Sigmoid colon (tissue), 4 donors: ENCODE data around the gene TRIM8.
A peak's percentile ranks its signal among the peaks of the same experiment; 100 is the strongest.

Experiments
- CTCF ChIP-seq, 4 experiments: fragments of 450-650 bp in 3 of 4; fragments of 200-600 bp in 1 of 4; IDR thresholded peaks; one replicate each; pipeline ENCODE4 v1.5.1; 2016 to 2019; ENCODE audit warnings: antibody characterized with exemption in 4 of 4, mild to moderate bottlenecking in 3 of 4, moderate library complexity in 2 of 4
- EP300 ChIP-seq, 4 donors: sonication (generic); formaldehyde crosslinking; IDR thresholded peaks; one replicate each; pipeline ENCODE4 v1.6.1; 2017; ENCODE audit warnings: antibody characterized with exemption in 4 of 4
- POLR2A ChIP-seq, 2 donors: fragments of 450-650 bp; IDR thresholded peaks; one replicate each; pipeline ENCODE4 v1.6.1; 2016; ENCODE audit warnings: antibody characterized with exemption in 2 of 2, mild to moderate bottlenecking in 2 of 2, moderate library complexity in 2 of 2

DNA sequence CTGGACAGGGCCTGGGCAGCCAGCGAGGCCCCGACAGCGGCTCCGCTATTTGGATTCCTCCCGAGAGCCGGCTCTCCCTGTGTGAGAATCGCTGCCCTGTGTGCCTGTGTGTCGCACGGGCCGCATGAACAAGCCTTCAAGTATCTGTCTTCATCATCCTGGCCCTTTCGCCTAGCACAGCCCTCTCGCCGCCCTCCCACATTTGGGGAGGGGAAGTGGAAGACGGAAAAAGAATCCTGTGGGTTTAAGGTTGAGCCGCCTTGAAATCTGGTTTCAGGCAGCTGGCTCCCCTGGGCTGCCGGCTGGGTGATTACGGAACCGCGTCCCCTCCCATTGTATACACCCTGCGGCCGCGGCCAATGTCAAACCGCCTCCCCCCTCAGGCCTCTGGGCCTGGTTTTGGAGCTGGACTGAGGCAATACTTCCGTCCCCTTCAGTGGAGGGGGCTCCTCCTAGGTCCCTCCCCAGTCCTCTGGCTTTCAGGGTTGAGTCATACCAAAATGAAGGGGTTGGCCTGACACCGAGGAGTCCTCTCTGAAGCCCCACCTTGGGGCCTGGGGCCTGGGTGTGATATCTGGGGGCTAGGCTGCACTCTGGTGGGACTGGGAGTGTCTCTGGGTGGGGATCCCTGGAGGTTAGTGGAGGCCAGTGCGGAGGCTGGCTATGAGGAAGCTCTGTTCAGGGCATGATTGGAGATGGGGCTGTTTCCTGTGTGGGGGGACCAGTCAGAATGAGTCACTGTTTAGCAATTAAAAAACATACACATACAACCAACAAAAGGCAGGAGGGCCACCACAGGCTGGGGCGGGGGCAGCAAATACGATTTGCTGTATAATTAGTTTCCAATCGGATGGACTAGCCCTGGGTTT is 1.7 kb downstream of the TRIM8 start:
- TF ChIP-seq CTCF (IDR thresholded peaks at IDR 0.05), result peak in 1 of 4 experiments; percentile 16
- TF ChIP-seq EP300 (IDR thresholded peaks at IDR 0.05), result no peak
- peak; percentile 31 to 48 for TF ChIP-seq POLR2A (IDR thresholded peaks at IDR 0.05)
